NCI-H1092 treated with DMSO at 0.1 percent for 48 hours (cell line): ENCODE results near the gene GABRB1.
A peak's percentile ranks its signal among the peaks of the same experiment; 100 is the strongest.

Experiments used
- DNase-seq: peaks from one replicate; lab custom pipeline; 2025; lab: John Stamatoyannopoulos, UW

The GABRB1 gene

GRCh38 chr4:47118192-47118929 is 87.0 kb downstream of the GABRB1 start:
- no peak for DNase-seq

- no peak for DNase-seq
Observed at GRCh38 chr4:47120783-47121182, 89.4 kb downstream of the GABRB1 start.

- DNase-seq, result peak; percentile 45
Observed at GRCh38 chr4:47122592-47123291, 91.4 kb downstream of the GABRB1 start.

GRCh38 chr4:47128991-47129390 is 97.6 kb downstream of the GABRB1 start:
- no peak for DNase-seq

- no peak for DNase-seq
Observed at GRCh38 chr4:47135210-47135609, 103.8 kb downstream of the GABRB1 start.

GRCh38 chr4:47143261-47143660 is 111.9 kb downstream of the GABRB1 start:
- no peak for DNase-seq

GRCh38 chr4:47145630-47146029 is 114.3 kb downstream of the GABRB1 start:
- no peak for DNase-seq

GRCh38 chr4:47154816-47155370 is 123.5 kb downstream of the GABRB1 start:
- no peak for DNase-seq

GRCh38 chr4:47155919-47156318 is 124.6 kb downstream of the GABRB1 start:
- DNase-seq, result no peak

GRCh38 chr4:47160095-47160494 is 128.7 kb downstream of the GABRB1 start:
- no peak for DNase-seq

- no peak for DNase-seq
Observed at GRCh38 chr4:47167081-47168035, 136.0 kb downstream of the GABRB1 start.

GRCh38 chr4:47184083-47184482 is 152.7 kb downstream of the GABRB1 start:
- DNase-seq, result no peak

- no peak for DNase-seq
Observed at GRCh38 chr4:47185761-47186160, 154.4 kb downstream of the GABRB1 start.

- no peak for DNase-seq
Observed at GRCh38 chr4:47187608-47188007, 156.2 kb downstream of the GABRB1 start.

GRCh38 chr4:47193179-47193578 is 161.8 kb downstream of the GABRB1 start:
- DNase-seq, result no peak

- no peak for DNase-seq
Observed at GRCh38 chr4:47194036-47194737, 162.8 kb downstream of the GABRB1 start.

- no peak for DNase-seq
Observed at GRCh38 chr4:47195706-47196105, 164.3 kb downstream of the GABRB1 start.

- DNase-seq, result no peak
Observed at GRCh38 chr4:47198791-47199190, 167.4 kb downstream of the GABRB1 start.

GRCh38 chr4:47203593-47203992 is 172.2 kb downstream of the GABRB1 start:
- no peak for DNase-seq

GRCh38 chr4:47207555-47207954 is 176.2 kb downstream of the GABRB1 start:
- no peak for DNase-seq

- DNase-seq, result no peak
Observed at GRCh38 chr4:47209833-47210232, 178.5 kb downstream of the GABRB1 start.

GRCh38 chr4:47210828-47211227 is 179.5 kb downstream of the GABRB1 start:
- no peak for DNase-seq
